NCI-H1105 (cell line): ENCODE results near the gene IL18BP.

Experiments
- DNase-seq: peaks from one replicate; lab custom pipeline; 2025; lab: John Stamatoyannopoulos, UW

IL18BP gene

GRCh38 chr11:71996946-71997345, 1.8 kb upstream of the IL18BP start:
- no peak for DNase-seq

- DNase-seq, result no peak
These were observed 1.1 kb upstream of the IL18BP start for GRCh38 chr11:71997594-71997993.

- DNase-seq, result no peak
These were observed 648 bp upstream of the IL18BP start for GRCh38 chr11:71998061-71998460.

- no peak for DNase-seq
These were observed 653 bp downstream of the IL18BP start for GRCh38 chr11:71999362-71999761.

- no peak for DNase-seq
These were observed 1.1 kb downstream of the IL18BP start for GRCh38 chr11:71999798-72000197.

GRCh38 chr11:72000202-72000867, 1.6 kb downstream of the IL18BP start:
- DNase-seq, result no peak

GRCh38 chr11:72001285-72001684, 2.6 kb downstream of the IL18BP start:
- DNase-seq, result no peak

- DNase-seq, result no peak
These were observed 3.3 kb downstream of the IL18BP start for GRCh38 chr11:72001834-72002591.

- DNase-seq, result no peak
These were observed 4.4 kb downstream of the IL18BP start for GRCh38 chr11:72002841-72003775.

GRCh38 chr11:72003776-72004171, 5.1 kb downstream of the IL18BP start:
- DNase-seq, result no peak

GRCh38 chr11:72004515-72005346, 6.0 kb downstream of the IL18BP start:
- no peak for DNase-seq

GRCh38 chr11:72005347-72006260, 6.9 kb downstream of the IL18BP start:
- peak; percentile 23 for DNase-seq

GRCh38 chr11:72006309-72007088, 7.8 kb downstream of the IL18BP start:
- no peak for DNase-seq

- DNase-seq, result no peak
These were observed 8.4 kb downstream of the IL18BP start for GRCh38 chr11:72007089-72007476.

- DNase-seq, result no peak
These were observed 8.9 kb downstream of the IL18BP start for GRCh38 chr11:72007587-72007986.

GRCh38 chr11:72008728-72009127, 10.0 kb downstream of the IL18BP start:
- DNase-seq, result no peak

- DNase-seq, result no peak
These were observed 10.4 kb downstream of the IL18BP start for GRCh38 chr11:72009156-72009555.

GRCh38 chr11:72010529-72011233, 12.0 kb downstream of the IL18BP start:
- no peak for DNase-seq

- DNase-seq, result no peak
These were observed 13.5 kb downstream of the IL18BP start for GRCh38 chr11:72012091-72012630.
